GM19395 (cell line): ENCODE data around the gene TOR3A.

Experiments
- ATAC-seq: cut with Tn5 transposase; IDR thresholded peaks from one replicate; pipeline ENCODE4 v1.9.1; 2021; ENCODE audit warnings: mild to moderate bottlenecking, moderate library complexity; ENCODE audit not compliant: unreplicated experiment

Gene TOR3A

GRCh38 chr1:179144626-179145025 lies 62.8 kb downstream of the TOR3A start:
- no peak for ATAC-seq

- no peak for ATAC-seq
Measured at GRCh38 chr1:179145521-179145920, 63.7 kb downstream of the TOR3A start.
